ENCODE data around the gene HSP90AB1. TPM values are rescaled to one million over a fixed set of nuclear protein-coding genes. Genes with fewer than 3 reads are reported as not detected.

The HSP90AB1 gene

DNA sequence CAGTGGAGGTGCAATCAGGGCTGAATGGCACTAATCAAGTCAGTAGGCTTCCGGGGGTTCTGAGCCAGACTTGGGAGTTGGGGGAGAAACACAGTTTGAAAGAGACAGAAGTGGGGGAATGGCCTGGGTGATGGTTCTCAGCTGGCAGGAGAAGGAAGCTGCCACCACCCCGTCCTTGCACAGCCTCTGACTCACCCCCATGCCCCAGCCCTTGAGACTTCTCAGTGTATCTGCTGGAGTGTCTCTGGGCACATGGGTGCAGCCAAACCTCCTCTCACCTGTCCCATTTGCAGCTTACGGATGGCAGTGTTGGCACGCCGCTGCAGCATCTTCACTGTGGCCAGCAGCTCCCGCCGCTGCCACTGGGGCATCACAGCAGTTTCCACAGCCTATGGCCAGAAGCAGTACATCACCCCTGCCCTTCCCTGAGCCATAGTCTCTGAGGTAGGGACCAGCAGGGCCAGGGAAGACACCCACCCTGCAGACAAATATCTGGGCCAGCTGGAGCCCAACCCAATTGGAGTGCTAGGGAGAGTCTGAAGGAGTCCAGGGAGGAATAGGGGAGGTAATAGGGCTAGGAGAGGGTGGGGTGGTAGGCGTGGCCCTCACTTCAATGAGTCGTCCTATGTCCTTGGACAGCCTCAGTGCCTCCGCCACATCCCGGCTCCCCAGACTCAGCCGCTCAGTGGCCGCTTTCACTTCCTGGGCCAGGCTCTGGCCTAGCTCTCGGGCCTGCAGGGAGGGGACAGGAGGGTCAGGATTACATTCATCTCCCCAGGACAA lies 55.1 kb downstream of the HSP90AB1 start:
- Histone ChIP-seq H3K27me3 (ENCODE audit: control insufficient read depth, insufficient read depth, low read length) (peaks cover 21% of the 10 kb centered on the region), H3K9ac (ENCODE audit: low read depth, low read length) (no peak overlapping the region), H3K36me3 (ENCODE audit: insufficient read depth, low read length) (peaks cover 61% of the 10 kb centered on the region)

DNA sequence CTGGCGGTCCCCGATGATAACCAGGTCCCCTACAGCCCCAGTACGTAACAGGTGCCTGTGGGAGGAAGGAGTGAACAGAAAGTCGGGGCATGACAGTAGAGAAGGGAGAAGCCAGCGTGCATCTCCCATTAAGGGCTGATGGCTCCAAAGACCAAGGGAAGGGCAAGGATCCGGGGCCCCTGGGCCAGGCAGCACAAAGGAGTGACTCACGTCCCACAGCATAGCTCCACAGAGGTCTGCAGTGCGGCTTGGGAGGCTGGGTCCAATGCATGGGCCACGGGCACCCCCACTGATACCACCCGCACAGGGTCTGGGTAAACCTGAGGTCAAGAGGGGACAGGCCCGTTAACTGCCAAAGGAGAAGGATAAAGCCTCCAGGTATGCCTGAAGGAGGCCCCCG lies 56.0 kb downstream of the HSP90AB1 start:
- Histone ChIP-seq H3K4me3 (ENCODE audit: low read length) (no peak overlapping the region), H3K9ac (ENCODE audit: low read depth, low read length) (no peak overlapping the region), H3K4me1 (ENCODE audit: control insufficient read depth, insufficient read depth, low read length) (no peaks in the 10 kb centered on the region), H3K4me2 (ENCODE audit: low read length) (no peak overlapping the region), H3K27me3 (ENCODE audit: control insufficient read depth, insufficient read depth, low read length) (peaks cover 12% of the 10 kb centered on the region), H3K36me3 (ENCODE audit: insufficient read depth, low read length) (peaks cover 70% of the 10 kb centered on the region), H3K9me3 (replicated peaks; ENCODE audit: low read length) (no peaks in the 10 kb centered on the region)

More for the DNA sequence above, 55.1 kb downstream of the HSP90AB1 start:
- H3K4me2 ChIP-seq (ENCODE audit: low read length), result no peak overlapping the region
- H3K4me3 ChIP-seq (ENCODE audit: low read length), result no peak overlapping the region
- peaks cover 3% of the 10 kb centered on the region for H3K4me1 ChIP-seq (ENCODE audit: control insufficient read depth, insufficient read depth, low read length)
- no peaks in the 10 kb centered on the region for H3K9me3 ChIP-seq (replicated peaks; ENCODE audit: low read length)

Small RNA genes within 50 kb of the gene (small RNA-seq; reads per million reads assigned to genes)
- gene RN7SL811P, result not detected

All from skeletal muscle satellite cell (primary cell).